GM18858 (cell line): ENCODE data around the gene RNF19B.
"Not testable (repeated sequence)": the region's sequence is repeated elsewhere in the genome, so short reads cannot be mapped to it uniquely, and the experiment has no call there.

Experiments
- ATAC-seq: cut with Tn5 transposase; IDR thresholded peaks from one replicate; pipeline ENCODE4 v1.9.1; 2021; ENCODE audit not compliant: unreplicated experiment

Gene RNF19B

GRCh38 chr1:32992489-32993323 is 28.1 kb upstream of the RNF19B start:
- peak; percentile 67 for ATAC-seq

DNA sequence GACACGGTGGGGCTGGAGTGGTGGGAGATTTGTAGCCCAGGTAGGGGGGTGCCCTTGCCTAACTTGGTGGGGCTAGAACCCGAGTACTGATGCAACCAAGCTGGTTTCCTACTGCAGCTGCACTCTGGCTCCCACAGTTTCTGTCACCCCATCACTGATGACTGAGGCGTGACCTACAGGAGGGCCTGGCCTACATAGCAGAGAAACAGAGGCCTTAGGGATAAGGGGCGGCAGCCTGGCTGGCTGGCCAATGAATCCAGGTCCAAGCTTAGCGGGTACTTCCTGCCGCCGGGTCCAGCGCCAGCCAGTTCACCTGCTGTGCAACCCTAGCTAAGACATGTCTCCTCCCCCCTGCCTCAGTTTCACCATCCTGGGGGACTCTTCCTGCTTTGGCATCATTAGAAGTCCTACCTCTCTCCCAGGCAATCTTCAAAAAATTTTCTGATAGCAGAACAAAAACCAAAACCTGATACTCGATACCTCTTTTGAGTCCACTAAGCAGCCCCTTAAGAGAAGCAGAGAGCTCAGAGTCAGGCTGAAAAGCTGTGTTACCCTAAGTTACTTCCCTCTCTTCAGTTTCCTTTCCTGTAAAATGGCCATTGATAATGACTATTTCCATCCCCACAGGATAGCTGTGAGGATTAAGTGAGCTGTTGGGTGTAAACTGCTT is 27.3 kb upstream of the RNF19B start:
- ATAC-seq: peak; percentile 4

GRCh38 chr1:32991386-32991785 is 26.8 kb upstream of the RNF19B start:
- no peak for ATAC-seq

- no peak for ATAC-seq
Observed at GRCh38 chr1:32990887-32991286, 26.3 kb upstream of the RNF19B start.

- no peak for ATAC-seq
Observed at GRCh38 chr1:32989160-32990050, 24.8 kb upstream of the RNF19B start.

GRCh38 chr1:32988665-32989064 is 24.1 kb upstream of the RNF19B start:
- ATAC-seq: no peak

DNA sequence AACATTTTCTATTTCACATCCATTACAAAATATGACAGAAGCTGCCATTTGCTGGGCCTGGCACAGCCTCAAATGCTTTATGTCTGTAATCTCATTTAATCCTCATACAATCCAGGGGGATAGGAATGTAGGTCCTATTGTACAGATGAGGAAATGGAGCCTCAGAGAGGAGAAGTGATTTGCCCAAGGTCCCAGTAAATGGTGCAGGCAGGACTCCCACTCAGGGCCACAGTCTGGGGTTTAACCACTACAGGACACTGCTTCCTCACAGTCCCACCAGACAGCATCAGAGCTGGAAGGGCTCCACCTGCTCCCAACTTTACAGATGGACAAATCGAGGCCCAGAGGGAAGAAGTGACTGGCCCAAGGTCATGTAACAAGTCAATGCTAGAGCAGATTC is 20.6 kb upstream of the RNF19B start:
- ATAC-seq: no peak

- no peak for ATAC-seq
Observed at GRCh38 chr1:32984455-32985171, 20.0 kb upstream of the RNF19B start.

DNA sequence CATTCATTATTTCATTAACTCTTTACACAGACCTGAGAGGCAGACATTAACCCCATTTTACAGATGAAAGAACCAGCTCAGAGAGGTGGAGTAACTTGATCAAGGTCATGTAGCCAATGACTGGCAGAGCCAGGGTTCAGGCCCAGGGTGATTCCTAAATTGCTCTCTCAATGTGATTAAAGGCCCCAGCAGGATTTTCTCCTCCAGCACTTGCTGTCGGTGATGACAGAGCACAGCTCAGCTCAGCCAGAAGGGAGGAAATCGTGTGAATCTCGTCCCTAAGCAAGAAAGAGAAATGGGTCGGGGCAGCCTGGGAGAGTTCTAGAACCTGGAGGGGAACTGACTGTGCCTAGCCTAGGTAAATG is 19.5 kb upstream of the RNF19B start:
- ATAC-seq: no peak

DNA sequence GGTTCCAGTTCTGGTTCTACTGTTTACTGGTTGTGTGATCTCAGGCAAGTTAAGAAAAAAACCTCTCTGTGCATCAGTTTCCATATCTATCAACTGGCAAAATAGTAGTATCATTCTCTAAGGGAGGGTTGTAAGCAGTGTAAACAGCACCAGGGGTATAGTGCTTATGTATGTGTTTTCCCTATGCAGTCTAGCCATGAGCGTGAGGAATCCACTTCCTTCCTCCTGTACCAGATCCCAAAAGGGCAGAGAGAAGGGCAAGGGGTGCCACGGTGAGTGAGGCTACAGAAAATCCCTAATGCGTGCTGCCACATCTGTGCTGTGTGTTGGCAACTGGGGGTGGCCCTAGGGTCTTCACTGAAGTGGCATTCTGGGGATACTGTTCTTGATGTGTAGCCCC is 18.4 kb upstream of the RNF19B start:
- ATAC-seq: no peak

- peak; percentile 82 for ATAC-seq
Observed at GRCh38 chr1:32981003-32981901, 16.6 kb upstream of the RNF19B start.

GRCh38 chr1:32980080-32980479 is 15.5 kb upstream of the RNF19B start:
- ATAC-seq: no peak

GRCh38 chr1:32978854-32979253 is 14.2 kb upstream of the RNF19B start:
- no peak for ATAC-seq

- ATAC-seq: no peak
Observed at GRCh38 chr1:32977546-32978087, 13.0 kb upstream of the RNF19B start.

GRCh38 chr1:32975055-32975454 is 10.4 kb upstream of the RNF19B start:
- ATAC-seq: not testable (repeated sequence)

GRCh38 chr1:32973458-32973857 is 8.8 kb upstream of the RNF19B start:
- ATAC-seq: not testable (repeated sequence)

DNA sequence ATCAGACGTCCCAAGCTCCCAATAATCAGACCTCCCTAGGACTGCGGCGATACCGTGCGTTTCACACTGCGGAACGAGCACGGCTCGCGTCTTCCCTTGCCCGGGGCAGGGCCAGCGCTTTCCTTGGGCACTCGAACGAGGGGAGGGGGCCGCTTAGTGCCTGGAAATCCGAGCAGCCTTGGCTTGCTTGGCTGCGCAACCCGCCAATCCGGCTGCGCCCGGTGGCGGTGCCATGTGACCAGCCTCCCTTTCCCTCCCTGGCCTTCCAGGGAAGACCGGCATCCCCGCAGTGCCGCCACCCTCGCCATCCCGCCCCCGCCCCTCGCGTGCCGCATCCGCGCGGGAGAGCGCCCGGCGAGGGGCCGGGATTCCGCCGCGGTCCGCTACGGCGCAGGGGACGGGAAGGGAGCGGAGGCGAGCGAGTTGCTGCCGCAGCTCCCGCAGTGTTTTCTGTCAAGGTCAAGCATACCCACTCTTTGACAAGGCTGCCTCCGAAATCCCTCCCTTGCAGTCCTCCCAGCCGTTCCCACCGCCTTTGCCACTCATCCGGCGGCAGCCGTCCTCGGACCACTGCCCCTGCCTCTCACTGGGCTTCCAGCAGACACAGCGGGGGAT is 8.3 kb upstream of the RNF19B start:
- no peak for ATAC-seq

DNA sequence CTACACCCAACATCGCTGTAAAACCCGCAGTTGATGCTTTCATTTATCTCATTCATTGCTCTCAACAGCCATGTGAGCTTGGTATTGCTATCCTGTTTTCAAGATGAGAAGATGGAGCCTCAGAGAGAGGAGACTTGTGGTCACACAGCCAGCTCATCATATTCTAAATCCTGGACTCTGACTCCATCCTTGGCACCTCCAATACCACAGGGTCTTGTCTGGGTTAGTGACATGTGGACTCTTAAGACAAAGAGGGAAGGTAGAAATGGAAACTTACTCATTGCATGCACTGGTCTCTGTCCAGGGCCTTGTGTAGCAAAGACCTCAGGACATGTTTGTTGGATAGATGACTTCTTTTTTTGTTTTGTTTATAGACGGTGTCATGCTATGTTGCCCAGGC is 7.0 kb upstream of the RNF19B start:
- no peak for ATAC-seq

GRCh38 chr1:32971156-32971555 is 6.5 kb upstream of the RNF19B start:
- ATAC-seq: no peak
